ENCODE measurements around the gene EXOSC1. TPM values are rescaled to one million over a fixed set of nuclear protein-coding genes. Genes with fewer than 3 reads are reported as not detected.

Gene EXOSC1, protein sequence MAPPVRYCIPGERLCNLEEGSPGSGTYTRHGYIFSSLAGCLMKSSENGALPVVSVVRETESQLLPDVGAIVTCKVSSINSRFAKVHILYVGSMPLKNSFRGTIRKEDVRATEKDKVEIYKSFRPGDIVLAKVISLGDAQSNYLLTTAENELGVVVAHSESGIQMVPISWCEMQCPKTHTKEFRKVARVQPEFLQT
- 35.3 and 37.1 TPM in 2 replicates for total RNA-seq

DNA sequence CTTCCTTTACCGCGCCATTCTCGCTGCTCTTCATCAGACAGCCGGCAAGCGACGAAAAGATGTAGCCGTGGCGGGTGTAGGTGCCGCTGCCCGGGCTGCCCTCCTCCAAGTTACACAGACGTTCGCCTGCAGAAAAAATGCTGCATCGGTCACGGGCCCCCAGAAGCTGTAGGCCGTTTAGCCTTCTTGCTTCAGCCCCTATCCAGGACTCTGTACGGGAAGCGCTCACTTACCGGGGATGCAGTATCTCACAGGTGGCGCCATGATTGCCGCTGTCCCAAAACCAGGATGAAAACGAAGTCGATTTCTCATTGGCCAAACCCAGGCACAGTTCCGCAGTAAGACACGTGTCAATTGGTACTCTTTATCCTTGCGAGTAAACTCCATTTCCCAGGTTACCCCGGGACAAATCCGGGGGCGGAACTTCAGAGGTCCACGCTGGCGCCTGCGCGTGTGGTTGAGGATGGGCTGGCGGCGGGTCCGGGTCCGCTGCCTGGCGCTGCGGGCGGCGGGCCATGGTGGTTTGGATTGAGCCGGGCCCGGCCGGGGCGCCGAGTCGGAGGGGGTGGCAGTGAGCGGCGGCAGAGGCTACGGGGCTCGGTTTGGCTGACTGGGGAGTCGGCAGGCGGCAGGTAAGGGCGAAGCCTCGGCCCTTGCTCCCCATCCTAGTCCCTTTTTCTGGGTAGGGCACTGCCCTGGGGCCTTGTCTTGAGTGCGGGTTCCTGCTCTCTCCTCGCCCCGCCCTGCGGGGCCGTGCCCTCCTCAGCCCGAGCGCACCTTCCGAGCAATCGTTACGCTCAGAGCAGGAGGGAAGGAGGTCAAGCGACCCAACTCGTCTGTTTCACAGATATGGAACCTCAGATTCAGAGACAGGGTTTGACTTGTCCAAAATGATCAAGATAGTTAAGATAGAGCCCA, at the start of gene EXOSC1, which contains the start of gene ZDHHC16:
Gene EXOSC1 (minus strand): TSS at position 285 of the 918 bp plus-strand sequence. CDS start 21 bp downstream, at position 264.
Gene ZDHHC16 (plus strand): TSS at position 454 of the 918 bp plus-strand sequence. CDS start 5,501 bp downstream, outside the sequence.

DNA sequence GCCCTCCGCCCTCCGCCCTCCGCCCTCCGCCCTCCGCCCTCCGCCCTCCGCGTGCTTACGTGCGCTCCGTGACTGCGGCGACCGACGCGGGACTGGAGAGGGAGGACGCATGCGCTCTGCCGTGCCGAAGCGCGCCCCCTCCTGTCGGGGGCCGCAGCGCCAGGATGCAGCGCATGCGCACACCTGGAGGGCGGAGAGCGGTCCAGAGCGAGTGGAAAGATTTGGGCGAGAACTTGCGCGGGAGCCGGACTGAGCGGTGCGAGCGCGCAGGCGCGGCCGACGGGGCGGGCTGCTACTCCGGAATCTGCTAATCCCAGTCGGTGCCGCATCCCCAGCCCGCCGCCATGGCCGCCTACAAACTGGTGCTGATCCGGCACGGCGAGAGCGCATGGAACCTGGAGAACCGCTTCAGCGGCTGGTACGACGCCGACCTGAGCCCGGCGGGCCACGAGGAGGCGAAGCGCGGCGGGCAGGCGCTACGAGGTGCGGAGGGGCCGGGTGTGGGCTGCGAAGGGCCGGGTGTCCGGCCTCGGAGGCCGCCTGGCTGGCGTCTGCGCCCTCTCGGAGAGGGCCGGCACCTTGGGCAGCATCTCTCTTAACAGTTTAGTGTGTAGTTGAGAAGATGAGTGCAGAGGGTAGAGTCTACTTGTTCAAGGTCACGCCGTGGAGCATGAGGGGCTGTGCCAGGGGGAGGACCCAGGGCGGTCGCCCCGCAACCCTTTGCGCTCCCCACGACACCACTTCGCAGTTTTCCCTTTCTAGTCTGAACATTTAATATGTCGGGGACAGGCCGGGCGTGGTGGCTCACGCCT, 19.6 kb downstream of the EXOSC1 start, which contains the start of gene PGAM1:
Gene PGAM1 (plus strand): TSS at position 228 of the 812 bp plus-strand sequence. CDS start 117 bp downstream, at position 345.

GRCh38 chr10:97400665-97401454, 44.9 kb downstream of the EXOSC1 start, which contains the start of gene RRP12:
RRP12 (minus strand) TSS chr10:97401340; CDS start chr10:97401231, 109 bp downstream.

Other genes with a start within 250 kb of the EXOSC1 start
- 2.9 and 3.8 TPM in 2 replicates for gene ARHGAP19, start 153.4 kb downstream of the EXOSC1 start, total RNA-seq
- gene FRAT1, start 126.7 kb downstream of the EXOSC1 start, total RNA-seq: 2.3 and 2.4 TPM in 2 replicates
- gene FRAT2, start 111.3 kb downstream of the EXOSC1 start, total RNA-seq: 3.6 and 4.0 TPM in 2 replicates
- gene RRP12, start 44.7 kb downstream of the EXOSC1 start, total RNA-seq: 8.5 and 13.2 TPM in 2 replicates
- 280 and 341 TPM in 2 replicates for gene PGAM1, start 19.8 kb downstream of the EXOSC1 start, total RNA-seq
- gene ZDHHC16, start 169 bp upstream of the EXOSC1 start, total RNA-seq: 36.0 and 47.1 TPM in 2 replicates
- gene MMS19, start 52.4 kb upstream of the EXOSC1 start, total RNA-seq: 41.4 and 45.8 TPM in 2 replicates
- 16.4 and 21.3 TPM in 2 replicates for gene UBTD1, start 52.9 kb upstream of the EXOSC1 start, total RNA-seq
- 0.71 and 1.2 TPM in 2 replicates for gene ANKRD2, start 126.8 kb upstream of the EXOSC1 start, total RNA-seq
- 0.28 and 1.1 TPM in 2 replicates for gene HOGA1, start 138.4 kb upstream of the EXOSC1 start, total RNA-seq
- 0.14 TPM in 1 of 2 replicates, not detected in the other for gene C10orf62, start 143.7 kb upstream of the EXOSC1 start, total RNA-seq
- gene MORN4, start 187.5 kb upstream of the EXOSC1 start, total RNA-seq: 5.5 and 8.8 TPM in 2 replicates
- gene PI4K2A, start 194.7 kb upstream of the EXOSC1 start, total RNA-seq: 16.2 and 21.8 TPM in 2 replicates
- gene AVPI1, start 241.2 kb upstream of the EXOSC1 start, total RNA-seq: 28.0 and 44.7 TPM in 2 replicates